PC-3 (cell line): Measurements from ENCODE around the gene ASB10. TPM values are rescaled to one million over a fixed set of nuclear protein-coding genes. Genes with fewer than 3 reads are reported as not detected.

ENCODE experiments used
- ATAC-seq: fragments of 200-7000 bp; cut with Tn5 transposase; 2 replicates; pipeline ENCODE4 v1.9.1; 2020; ENCODE audit warnings: mild to moderate bottlenecking, moderate library complexity
- BruUV-seq: library from RNA; stranded (reverse); fragments of 400-500 nt; replicated peaks from 2 replicates; lab custom pipeline; 2021; lab: Mats Ljungman, UMichigan
- CTCF ChIA-PET: fragments of 300-600 bp; sonication (Branson Sonifier 250); formaldehyde crosslinking; loops from one replicate; lab custom pipeline; 2022; ENCODE audit warnings: antibody characterized with exemption; lab: Charles Lee
- POLR2A ChIA-PET: fragments of 300-600 bp; sonication (Branson Sonifier 250); formaldehyde crosslinking; loops from one replicate; lab custom pipeline; 2022; ENCODE audit warnings: antibody characterized with exemption; ENCODE audit not compliant: unreplicated experiment; lab: Charles Lee
- DNase-seq: peaks from one replicate; pipeline ENCODE4 v3.0.0-alpha.2; 2015
- H2AFZ ChIP-seq: fragments of 300-600 bp; sonication (generic); 2 replicates; pipeline ENCODE4 v1.6.0; 2016; ENCODE audit warnings: antibody characterized with exemption, low read length
- H3F3A ChIP-seq: fragments of 300-600 bp; sonication (generic); one replicate; pipeline ENCODE4 v1.6.0; 2017; ENCODE audit warnings: antibody characterized with exemption, low read length, control low read depth, mild to moderate bottlenecking; ENCODE audit not compliant: unreplicated experiment
- H3K27ac ChIP-seq: fragments of 300-600 bp; sonication (generic); 2 replicates; pipeline ENCODE4 v1.5.1; 2016; ENCODE audit warnings: mild to moderate bottlenecking, low read length
- H3K27me3 ChIP-seq: fragments of 300-600 bp; sonication (generic); 2 replicates; pipeline ENCODE4 v1.6.1; 2016; ENCODE audit warnings: low read length, mixed read lengths
- H3K36me3 ChIP-seq: fragments of 300-600 bp; sonication (generic); 2 replicates; pipeline ENCODE4 v1.6.1; 2016; ENCODE audit warnings: low read depth, mixed run types, low read length, mixed read lengths
- H3K4me1 ChIP-seq: fragments of 300-600 bp; sonication (generic); 2 replicates; pipeline ENCODE4 v1.5.1; 2016; ENCODE audit warnings: low read length; ENCODE audit not compliant: insufficient read depth
- H3K4me2 ChIP-seq: fragments of 300-600 bp; sonication (generic); 2 replicates; pipeline ENCODE4 v1.6.0; 2016; ENCODE audit warnings: low read length
- H3K4me3 ChIP-seq: fragments of 300-600 bp; sonication (generic); 2 replicates; pipeline ENCODE4 v1.5.1; 2016; ENCODE audit warnings: mild to moderate bottlenecking, low read length, mixed read lengths
- H3K79me2 ChIP-seq: fragments of 300-600 bp; sonication (generic); 2 replicates; pipeline ENCODE4 v1.6.1; 2017; ENCODE audit warnings: low read length, mixed read lengths
- H3K9ac ChIP-seq: fragments of 300-600 bp; sonication (generic); 2 replicates; pipeline ENCODE4 v1.6.0; 2016; ENCODE audit warnings: mild to moderate bottlenecking, low read length
- H3K9me2 ChIP-seq: fragments of 300-600 bp; sonication (generic); replicated peaks from 2 replicates; pipeline ENCODE4 v1.6.1; 2016; ENCODE audit warnings: mixed run types, low read length, mixed read lengths
- H3K9me3 ChIP-seq: fragments of 300-600 bp; sonication (generic); 2 replicates; pipeline ENCODE4 v1.6.1; 2016; ENCODE audit warnings: low read length, mixed read lengths
- H4K20me1 ChIP-seq: fragments of 300-600 bp; sonication (generic); 2 replicates; pipeline ENCODE4 v1.6.1; 2016; ENCODE audit warnings: low read length, mixed read lengths
- EZH2 ChIP-seq: fragments of 300-600 bp; sonication (generic); IDR thresholded peaks from one replicate; pipeline ENCODE4 v1.6.1; 2017; ENCODE audit warnings: antibody characterized with exemption, mild to moderate bottlenecking, low read length; ENCODE audit not compliant: unreplicated experiment
- EZH2phosphoT487 ChIP-seq: fragments of 300-600 bp; sonication (generic); IDR thresholded peaks from 2 replicates; pipeline ENCODE4 v1.6.1; 2018; ENCODE audit warnings: mild to moderate bottlenecking, antibody characterized with exemption, low read length, borderline replicate concordance
- intact Hi-C: fragments of 100-400 bp; cut with micrococcal nuclease; formaldehyde crosslinking; loops from 2 replicates; pipeline ENCODE4 v1.9.0; 2023
- total RNA-seq: library from RNA; depleted of rRNA; stranded (reverse); fragments of >200 nt; gene quantifications from 2 replicates; pipeline ENCODE4 v1.2.3, GENCODE V29; 2014
- TF ChIP-seq, protein P1 (sequence below): fragments of 300-600 bp; sonication (generic); conservative IDR thresholded peaks from 2 replicates; pipeline ENCODE4 v1.5.1; 2017; ENCODE audit warnings: antibody characterized with exemption, low read depth, mild to moderate bottlenecking, low read length

ASB10 gene
- total RNA-seq, 1 experiment from 2014 or later: not detected

- Histone ChIP-seq H3K36me3 (no peaks in the 10 kb centered on the region; the same call in 1 of the 2 replicates), H2AFZ (no peak overlapping the region), H4K20me1 (no peaks in the 10 kb centered on the region), H3K9ac (no peak overlapping the region), H3K79me2 (no peaks in the 10 kb centered on the region), H3K9me3 (no peaks in the 10 kb centered on the region), H3K27me3 (no peaks in the 10 kb centered on the region), H3K4me1 (no peaks in the 10 kb centered on the region), H3K4me3 (no peak overlapping the region), H3K4me2 (no peak overlapping the region), H3K27ac (no peak overlapping the region), H3K9me2 (no peaks in the 10 kb centered on the region), H3F3A (no peaks in the 10 kb centered on the region)
- BruUV-seq: no TSS peak
- no peak for DNase-seq
- POLR2A ChIA-PET: no interaction called here
- intact Hi-C loops: no loop called here
- ATAC-seq: no peak
- TF ChIP-seq, protein P1, sequence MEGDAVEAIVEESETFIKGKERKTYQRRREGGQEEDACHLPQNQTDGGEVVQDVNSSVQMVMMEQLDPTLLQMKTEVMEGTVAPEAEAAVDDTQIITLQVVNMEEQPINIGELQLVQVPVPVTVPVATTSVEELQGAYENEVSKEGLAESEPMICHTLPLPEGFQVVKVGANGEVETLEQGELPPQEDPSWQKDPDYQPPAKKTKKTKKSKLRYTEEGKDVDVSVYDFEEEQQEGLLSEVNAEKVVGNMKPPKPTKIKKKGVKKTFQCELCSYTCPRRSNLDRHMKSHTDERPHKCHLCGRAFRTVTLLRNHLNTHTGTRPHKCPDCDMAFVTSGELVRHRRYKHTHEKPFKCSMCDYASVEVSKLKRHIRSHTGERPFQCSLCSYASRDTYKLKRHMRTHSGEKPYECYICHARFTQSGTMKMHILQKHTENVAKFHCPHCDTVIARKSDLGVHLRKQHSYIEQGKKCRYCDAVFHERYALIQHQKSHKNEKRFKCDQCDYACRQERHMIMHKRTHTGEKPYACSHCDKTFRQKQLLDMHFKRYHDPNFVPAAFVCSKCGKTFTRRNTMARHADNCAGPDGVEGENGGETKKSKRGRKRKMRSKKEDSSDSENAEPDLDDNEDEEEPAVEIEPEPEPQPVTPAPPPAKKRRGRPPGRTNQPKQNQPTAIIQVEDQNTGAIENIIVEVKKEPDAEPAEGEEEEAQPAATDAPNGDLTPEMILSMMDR: no peak
- TF ChIP-seq EZH2 (no peak), EZH2phosphoT487 (no peak)
- CTCF ChIA-PET: no interaction called here
Measured at GRCh38 chr7:151138153-151138851, 48.7 kb downstream of the ASB10 start.

DNA sequence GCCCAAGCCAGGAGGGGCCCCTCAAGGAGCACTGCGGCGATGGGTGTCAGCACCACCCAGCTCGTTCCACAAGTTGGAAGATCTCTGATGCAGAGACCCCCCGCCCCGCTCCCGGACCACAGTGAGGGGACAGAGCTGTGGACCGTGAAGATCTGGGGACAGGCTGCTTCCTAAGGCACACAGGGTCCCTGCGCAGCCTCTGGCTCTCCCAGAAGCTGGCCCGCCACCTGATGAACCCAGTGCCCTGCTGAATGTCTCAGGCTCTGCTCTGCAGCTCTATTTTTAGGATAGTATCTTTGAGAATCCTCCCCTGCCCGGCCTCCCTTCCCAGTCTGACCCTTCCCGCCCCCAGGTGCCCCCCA, 49.3 kb downstream of the ASB10 start:
- H3K27me3 ChIP-seq: no peaks in the 10 kb centered on the region
- H3K79me2 ChIP-seq: no peaks in the 10 kb centered on the region
- H3F3A ChIP-seq: no peaks in the 10 kb centered on the region
- H4K20me1 ChIP-seq: no peaks in the 10 kb centered on the region
- no peaks in the 10 kb centered on the region for H3K9me2 ChIP-seq
- DNase-seq: no peak
- no peak overlapping the region for H3K4me3 ChIP-seq
- H3K4me1 ChIP-seq: no peaks in the 10 kb centered on the region
- H3K27ac ChIP-seq: no peak overlapping the region
- no peak for ATAC-seq
- POLR2A ChIA-PET: no interaction called here
- no peak overlapping the region for H3K4me2 ChIP-seq
- intact Hi-C loops: no loop called here
- CTCF ChIA-PET: no interaction called here
- H3K9ac ChIP-seq: no peak overlapping the region
- no TSS peak for BruUV-seq
- no peaks in the 10 kb centered on the region for H3K9me3 ChIP-seq
- no peaks in the 10 kb centered on the region; the same call in 1 of the 2 replicates for H3K36me3 ChIP-seq
- no peak overlapping the region for H2AFZ ChIP-seq
- TF ChIP-seq EZH2 (no peak), EZH2phosphoT487 (no peak)
- TF ChIP-seq, protein P1: no peak

DNA sequence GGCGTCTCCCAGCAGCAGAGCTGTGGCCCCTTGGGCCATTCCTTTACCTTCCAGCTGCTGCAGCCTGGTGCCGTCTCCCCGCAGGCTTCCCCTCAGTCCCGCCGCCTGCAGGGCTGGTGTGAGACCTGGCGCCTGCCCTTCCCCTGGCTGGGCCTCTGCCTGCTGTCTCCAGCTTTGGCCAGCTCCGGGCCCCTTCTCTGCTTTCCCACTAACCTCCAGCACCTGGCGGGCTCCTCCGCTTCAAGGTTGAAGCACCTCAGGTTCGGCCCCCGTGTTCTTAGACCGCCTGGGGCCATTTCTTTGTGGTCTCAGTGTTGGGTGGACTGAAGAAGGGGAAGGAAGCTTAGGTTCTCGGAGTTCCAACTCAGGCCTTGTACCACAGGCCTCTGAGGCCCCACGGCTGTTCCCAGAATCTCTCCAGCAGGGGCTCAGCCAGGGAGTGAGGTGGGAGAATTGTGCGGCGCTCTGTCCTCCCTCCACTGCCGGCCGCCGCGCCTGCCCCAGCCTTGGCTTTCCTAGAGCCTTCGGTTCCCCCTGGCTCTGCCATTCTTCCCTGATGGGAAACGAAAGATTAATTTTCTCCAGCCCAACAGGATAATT, 49.9 kb downstream of the ASB10 start:
- Histone ChIP-seq H2AFZ (no peak overlapping the region), H3K36me3 (no peaks in the 10 kb centered on the region; the same call in 1 of the 2 replicates), H3K9ac (no peak overlapping the region), H3K9me2 (no peaks in the 10 kb centered on the region), H3K27me3 (no peaks in the 10 kb centered on the region), H3K9me3 (no peaks in the 10 kb centered on the region), H3K27ac (no peak overlapping the region), H3K4me1 (no peaks in the 10 kb centered on the region), H3K4me2 (no peak overlapping the region), H3K4me3 (no peak overlapping the region), H3F3A (no peaks in the 10 kb centered on the region), H4K20me1 (no peaks in the 10 kb centered on the region), H3K79me2 (no peaks in the 10 kb centered on the region)
- CTCF ChIA-PET: no interaction called here
- POLR2A ChIA-PET: no interaction called here
- no TSS peak for BruUV-seq
- TF ChIP-seq, protein P1: no peak
- TF ChIP-seq EZH2phosphoT487 (no peak), EZH2 (no peak)
- no peak for ATAC-seq
- intact Hi-C loops: no loop called here
- DNase-seq: no peak
